ENCODE results near the gene CAPG.

The CAPG gene

DNA sequence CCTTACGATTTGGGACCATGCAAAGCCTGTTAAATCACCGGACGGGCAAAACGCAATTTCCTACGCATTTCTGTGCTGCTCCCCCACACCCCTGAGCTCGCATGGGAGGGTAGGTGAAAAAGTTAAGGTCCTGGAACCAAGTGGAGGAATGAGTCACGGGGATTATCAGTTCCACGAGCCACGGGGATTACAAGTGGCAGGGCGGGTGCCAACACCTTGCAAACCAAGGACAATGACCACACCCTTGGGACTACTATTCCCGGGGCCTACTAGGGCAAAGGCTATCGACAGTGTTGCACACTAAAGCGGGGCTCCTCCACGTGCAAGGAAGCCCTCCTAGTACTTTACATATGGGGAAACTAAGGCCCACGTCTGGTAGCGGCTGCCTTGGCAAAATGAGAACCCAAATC lies 56.3 kb downstream of the CAPG start:
- Histone ChIP-seq H3K9me3 (ENCODE audit: insufficient read depth, low read depth, low read length) (no peaks in the 10 kb centered on the region), H3K4me1 (ENCODE audit: insufficient read depth, low read length, poor library complexity, severe bottlenecking) (peaks cover 30% of the 10 kb centered on the region), H4K20me1 (ENCODE audit: insufficient read depth, low read length, poor library complexity, severe bottlenecking) (no peaks in the 10 kb centered on the region), H3K4me2 (ENCODE audit: low read depth, low read length, poor library complexity, severe bottlenecking) (peak overlapping the region; percentile 100), H3F3A (ENCODE audit: low read depth) (no peaks in the 10 kb centered on the region), H2AFZ (ENCODE audit: low read length) (peak overlapping the region; percentile 79), H3K79me2 (ENCODE audit: insufficient read depth, low read length) (peaks cover 24% of the 10 kb centered on the region), H3K9ac (ENCODE audit: low read depth, low read length, poor library complexity, severe bottlenecking) (peak overlapping the region; percentile 85), H3K4me3 (ENCODE audit: low read length, poor library complexity, severe bottlenecking) (peak overlapping the region; percentile 85), H3K36me3 (ENCODE audit: insufficient read depth, low read length) (no peaks in the 10 kb centered on the region), H3K9me2 (replicated peaks; ENCODE audit: low read depth, low read length) (no peaks in the 10 kb centered on the region), H3K27me3 (ENCODE audit: insufficient read depth, low read length, poor library complexity, severe bottlenecking) (no peaks in the 10 kb centered on the region)
- no peak for TF ChIP-seq EZH2phosphoT487 (IDR thresholded peaks at IDR 0.05; ENCODE audit: borderline replicate concordance)
- TF ChIP-seq, protein P1, sequence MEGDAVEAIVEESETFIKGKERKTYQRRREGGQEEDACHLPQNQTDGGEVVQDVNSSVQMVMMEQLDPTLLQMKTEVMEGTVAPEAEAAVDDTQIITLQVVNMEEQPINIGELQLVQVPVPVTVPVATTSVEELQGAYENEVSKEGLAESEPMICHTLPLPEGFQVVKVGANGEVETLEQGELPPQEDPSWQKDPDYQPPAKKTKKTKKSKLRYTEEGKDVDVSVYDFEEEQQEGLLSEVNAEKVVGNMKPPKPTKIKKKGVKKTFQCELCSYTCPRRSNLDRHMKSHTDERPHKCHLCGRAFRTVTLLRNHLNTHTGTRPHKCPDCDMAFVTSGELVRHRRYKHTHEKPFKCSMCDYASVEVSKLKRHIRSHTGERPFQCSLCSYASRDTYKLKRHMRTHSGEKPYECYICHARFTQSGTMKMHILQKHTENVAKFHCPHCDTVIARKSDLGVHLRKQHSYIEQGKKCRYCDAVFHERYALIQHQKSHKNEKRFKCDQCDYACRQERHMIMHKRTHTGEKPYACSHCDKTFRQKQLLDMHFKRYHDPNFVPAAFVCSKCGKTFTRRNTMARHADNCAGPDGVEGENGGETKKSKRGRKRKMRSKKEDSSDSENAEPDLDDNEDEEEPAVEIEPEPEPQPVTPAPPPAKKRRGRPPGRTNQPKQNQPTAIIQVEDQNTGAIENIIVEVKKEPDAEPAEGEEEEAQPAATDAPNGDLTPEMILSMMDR (conservative IDR thresholded peaks at IDR 0.05; ENCODE audit: low read length) = no peak

DNA sequence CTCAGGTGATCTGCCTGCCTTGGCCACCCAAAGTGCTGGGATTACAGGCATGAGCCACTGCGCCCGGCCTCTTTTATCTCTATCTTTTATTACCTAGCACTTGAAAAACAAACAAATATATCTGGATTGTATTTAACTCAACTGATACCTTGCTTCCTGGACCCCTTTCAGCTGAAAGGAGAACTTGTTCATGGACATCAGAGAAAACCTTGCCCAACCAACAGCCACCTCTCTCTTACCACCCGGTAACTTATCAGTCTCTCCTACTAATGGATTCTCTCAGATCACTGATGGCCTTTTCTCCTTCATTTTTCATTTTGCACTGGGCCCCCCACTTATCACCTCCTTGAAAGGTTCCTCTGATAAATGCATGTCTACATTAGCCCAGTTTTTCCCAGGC lies 62.6 kb downstream of the CAPG start:
- Histone ChIP-seq H3K4me1 (ENCODE audit: insufficient read depth, low read length, poor library complexity, severe bottlenecking) (no peaks in the 10 kb centered on the region), H3K36me3 (ENCODE audit: insufficient read depth, low read length) (0 out of 2 replicates have a peak, but pooled peaks cover 4% of the 10 kb centered on the region)
- TF ChIP-seq EZH2phosphoT487 (IDR thresholded peaks at IDR 0.05; ENCODE audit: borderline replicate concordance) = no peak
- TF ChIP-seq, protein P1 (conservative IDR thresholded peaks at IDR 0.05; ENCODE audit: low read length) = no peak

More for the DNA sequence above, 62.6 kb downstream of the CAPG start:
- H3K9ac ChIP-seq (ENCODE audit: low read depth, low read length, poor library complexity, severe bottlenecking) = no peak overlapping the region
- H3K9me3 ChIP-seq (ENCODE audit: insufficient read depth, low read depth, low read length) = no peaks in the 10 kb centered on the region
- no peaks in the 10 kb centered on the region for H4K20me1 ChIP-seq (ENCODE audit: insufficient read depth, low read length, poor library complexity, severe bottlenecking)
- H3K27me3 ChIP-seq (ENCODE audit: insufficient read depth, low read length, poor library complexity, severe bottlenecking) = no peaks in the 10 kb centered on the region
- H3K4me2 ChIP-seq (ENCODE audit: low read depth, low read length, poor library complexity, severe bottlenecking) = no peak overlapping the region
- no peaks in the 10 kb centered on the region for H3K9me2 ChIP-seq (replicated peaks; ENCODE audit: low read depth, low read length)
- no peak overlapping the region for H2AFZ ChIP-seq (ENCODE audit: low read length)
- H3K79me2 ChIP-seq (ENCODE audit: insufficient read depth, low read length) = no peaks in the 10 kb centered on the region
- no peak overlapping the region for H3K4me3 ChIP-seq (ENCODE audit: low read length, poor library complexity, severe bottlenecking)
- H3F3A ChIP-seq (ENCODE audit: low read depth) = no peaks in the 10 kb centered on the region

Data from Loucy (cell line).